Gastrocnemius medialis (tissue), 4 donors: Measurements from ENCODE around the gene CALY. TPM values are rescaled to one million over a fixed set of nuclear protein-coding genes. Genes with fewer than 3 reads are reported as not detected.
A peak's percentile ranks its signal among the peaks of the same experiment; 100 is the strongest.

Experiments
- ATAC-seq, 2 donors: fragments of 150-250 bp; one replicate each; pipeline ENCODE4 v1.9.1; 2016
- DNase-seq, 2 donors: peaks; one replicate each; pipeline ENCODE4 v3.0.0-alpha.2; 2019
- H3K27ac ChIP-seq, 4 donors: fragments of 200-600 bp; sonication (generic); 1 replicate in 1 of 4; 2 replicates in 3 of 4; pipeline ENCODE4 v1.5.1; 2016 to 2018; ENCODE audit warnings: mild to moderate bottlenecking in 2 of 4, moderate library complexity in 1 of 4
- H3K27me3 ChIP-seq, 3 donors: fragments of 200-600 bp; sonication (generic) in 2 of 3; 1 replicate in 1 of 3; 2 replicates in 2 of 3; pipeline versions ENCODE4 v1.5.1 to v1.6.0; 2016 to 2019; ENCODE audit warnings: mild to moderate bottlenecking in 1 of 3, moderate library complexity in 1 of 3
- H3K36me3 ChIP-seq, 2 donors: fragments of 200-600 bp; sonication (generic) in 1 of 2; one replicate each; pipeline ENCODE4 v1.5.1; 2017 to 2018
- H3K4me1 ChIP-seq, 2 donors: fragments of 200-600 bp; sonication (generic) in 1 of 2; one replicate each; pipeline ENCODE4 v1.5.1; 2016 to 2017; ENCODE audit warnings: mild to moderate bottlenecking in 2 of 2
- H3K4me3 ChIP-seq, 4 donors: fragments of 200-600 bp; sonication (generic) in 3 of 4; 1 replicate in 1 of 4; 2 replicates in 3 of 4; pipeline ENCODE4 v1.5.1; 2016 to 2019; ENCODE audit warnings: mild to moderate bottlenecking in 2 of 4
- H3K9me3 ChIP-seq, 3 donors: fragments of 200-600 bp; sonication (generic) in 2 of 3; 1 replicate in 1 of 3; 2 replicates in 2 of 3; pipeline ENCODE4 v1.5.1; 2016 to 2019
- CTCF ChIP-seq, 5 experiments: fragments of 450-650 bp in 3 of 5; fragments of 200-600 bp in 2 of 5; sonication (generic) in 2 of 5; IDR thresholded peaks in 4 of 5; conservative IDR thresholded peaks in 1 of 5; 1 replicate in 4 of 5; 2 replicates in 1 of 5; pipeline ENCODE4 v1.5.1; 2016 to 2019; ENCODE audit warnings: antibody characterized with exemption in 5 of 5, mild to moderate bottlenecking in 3 of 5, moderate library complexity in 3 of 5
- POLR2A ChIP-seq, 2 donors: fragments of 450-650 bp; IDR thresholded peaks; one replicate each; pipeline ENCODE4 v1.6.1; 2017; ENCODE audit warnings: antibody characterized with exemption in 2 of 2, mild to moderate bottlenecking in 2 of 2, moderate library complexity in 2 of 2
- in situ Hi-C, 4 donors: fragments of 200-750 bp; cut with MboI; loops; one replicate each; pipeline versions ENCODE4 v1.15.0 to v1.8.0; 2017; ENCODE audit warnings: low sequenced_read_pairs in 4 of 4
- intact Hi-C: fragments of 100-400 bp; cut with DNase I; formaldehyde crosslinking; loops from one replicate; pipeline ENCODE4 v1.15.1; 2023; ENCODE audit warnings: low total_unique reads
- total RNA-seq, 4 donors: library from RNA; depleted of rRNA; stranded (reverse); fragments of >200 nt; gene quantifications; one replicate each; pipeline versions ENCODE4 v1.1.0 to v1.2.3, GENCODE V29; 2016

The CALY gene
- total RNA-seq, 4 donors from 2014 or later: not detected

DNA sequence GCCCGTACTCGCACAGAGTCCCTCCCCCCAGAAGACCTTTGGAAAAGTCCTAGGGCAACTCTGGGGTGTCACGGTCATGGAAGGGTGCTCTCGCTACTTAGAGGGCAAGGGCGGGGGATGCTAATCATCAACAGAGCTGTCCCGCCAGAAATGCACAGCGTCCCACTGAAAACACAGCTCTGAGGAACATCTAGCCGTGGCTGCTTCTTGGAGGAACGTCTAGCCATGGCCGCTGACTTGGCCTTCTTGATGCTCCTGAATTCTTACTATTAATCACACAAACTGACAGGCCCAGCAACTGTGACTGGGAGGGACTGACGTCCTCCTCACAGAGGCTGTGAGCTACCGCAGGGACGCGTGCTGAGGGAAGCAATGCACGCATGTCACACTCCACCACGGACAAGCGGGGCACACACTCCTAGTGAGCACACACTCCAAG is 29.7 kb downstream of the CALY start:
- Histone ChIP-seq H3K9me3 (no peaks in the 10 kb centered on the region), H3K36me3 (peaks cover 0 to 16% of the 10 kb centered on the region in 2 donors), H3K4me1 (peaks cover 24 to 26% of the 10 kb centered on the region in 2 donors), H3K27me3 (no peaks in the 10 kb centered on the region), H3K27ac (no peak overlapping the region), H3K4me3 (peak overlapping the region in 3 of 4 donors; percentile 86 to 99 (median 98))
- no peak for ATAC-seq
- TF ChIP-seq POLR2A (IDR thresholded peaks at IDR 0.05) (no peak), CTCF (IDR thresholded peaks at IDR 0.05 in 4 of 5, conservative IDR thresholded peaks at IDR 0.05 in 1 of 5) (no peak)
- intact Hi-C loops: no loop called here
- in situ Hi-C loops: no loop called here
- no peak for DNase-seq

DNA sequence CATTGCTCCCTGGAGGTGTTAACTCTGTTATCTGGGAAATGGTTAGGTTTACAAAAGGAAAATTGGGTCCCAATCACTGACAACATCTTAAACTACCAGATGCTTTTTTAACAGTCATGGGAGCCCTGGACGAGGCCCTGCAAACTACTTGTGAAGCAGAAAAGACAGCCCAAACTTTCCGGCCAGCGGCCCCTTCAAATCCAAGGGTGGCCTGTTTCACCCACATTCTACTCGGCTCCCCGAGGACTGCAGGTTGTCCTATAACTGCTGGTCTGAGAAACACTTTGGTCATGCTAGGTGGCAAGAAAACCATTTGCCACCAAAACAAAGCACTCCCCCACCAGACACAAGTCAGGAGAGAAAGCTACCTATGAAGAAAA is 30.6 kb downstream of the CALY start:
- DNase-seq (no peak), ATAC-seq (no peak)
- in situ Hi-C loops: no loop called here
- TF ChIP-seq POLR2A (IDR thresholded peaks at IDR 0.05) (no peak), CTCF (IDR thresholded peaks at IDR 0.05 in 4 of 5, conservative IDR thresholded peaks at IDR 0.05 in 1 of 5) (no peak)
- Histone ChIP-seq H3K36me3 (peaks cover 0 to 12% of the 10 kb centered on the region in 2 donors), H3K27ac (no peak overlapping the region), H3K4me1 (peaks cover 24 to 26% of the 10 kb centered on the region in 2 donors), H3K9me3 (no peaks in the 10 kb centered on the region), H3K27me3 (no peaks in the 10 kb centered on the region), H3K4me3 (no peak overlapping the region)
- intact Hi-C loops: no loop called here

DNA sequence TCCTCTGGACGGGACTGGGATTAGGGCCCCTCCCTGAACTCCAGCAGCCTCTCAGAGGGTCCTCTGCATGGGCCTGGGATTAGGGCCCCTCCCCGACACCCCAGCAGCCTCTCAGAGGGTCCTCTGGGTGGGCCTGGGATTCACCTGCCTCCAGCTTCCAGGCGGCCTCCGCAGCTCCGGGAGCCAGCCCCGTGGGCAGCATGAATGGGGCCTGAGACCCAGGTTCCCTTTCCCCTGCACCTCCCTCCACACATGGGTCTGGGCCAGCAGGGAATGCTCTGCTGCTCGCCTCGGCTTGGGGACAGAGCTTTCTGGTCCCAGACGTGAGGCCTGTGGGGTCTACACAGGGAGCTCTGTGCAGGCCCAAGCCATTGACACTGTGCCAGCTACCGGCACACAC is 33.5 kb downstream of the CALY start:
- TF ChIP-seq POLR2A (IDR thresholded peaks at IDR 0.05): no peak
- TF ChIP-seq CTCF (IDR thresholded peaks at IDR 0.05 in 4 of 5, conservative IDR thresholded peaks at IDR 0.05 in 1 of 5): no peak
- no peaks in the 10 kb centered on the region for H3K27me3 ChIP-seq
- H3K27ac ChIP-seq: no peak overlapping the region
- H3K4me1 ChIP-seq: peaks cover 23 to 24% of the 10 kb centered on the region in 2 donors
- peaks cover 0 to 32% of the 10 kb centered on the region in 2 donors for H3K36me3 ChIP-seq
- intact Hi-C loops (no loop called here), in situ Hi-C loops (no loop called here)
- no peaks in the 10 kb centered on the region for H3K9me3 ChIP-seq
- ATAC-seq (no peak), DNase-seq (no peak)
- H3K4me3 ChIP-seq: no peak overlapping the region

GRCh38 chr10:133302230-133302629 is 34.5 kb downstream of the CALY start:
- Histone ChIP-seq H3K27ac (no peak overlapping the region), H3K36me3 (peaks cover 0 to 41% of the 10 kb centered on the region in 2 donors), H3K9me3 (no peaks in the 10 kb centered on the region), H3K4me3 (no peak overlapping the region), H3K4me1 (peaks cover 15 to 16% of the 10 kb centered on the region in 2 donors), H3K27me3 (no peaks in the 10 kb centered on the region)
- ATAC-seq: no peak
- intact Hi-C loops: no loop called here
- no peak for TF ChIP-seq POLR2A (IDR thresholded peaks at IDR 0.05)
- no peak for TF ChIP-seq CTCF (IDR thresholded peaks at IDR 0.05 in 4 of 5, conservative IDR thresholded peaks at IDR 0.05 in 1 of 5)
- in situ Hi-C loops: no loop called here
- DNase-seq: no peak

DNA sequence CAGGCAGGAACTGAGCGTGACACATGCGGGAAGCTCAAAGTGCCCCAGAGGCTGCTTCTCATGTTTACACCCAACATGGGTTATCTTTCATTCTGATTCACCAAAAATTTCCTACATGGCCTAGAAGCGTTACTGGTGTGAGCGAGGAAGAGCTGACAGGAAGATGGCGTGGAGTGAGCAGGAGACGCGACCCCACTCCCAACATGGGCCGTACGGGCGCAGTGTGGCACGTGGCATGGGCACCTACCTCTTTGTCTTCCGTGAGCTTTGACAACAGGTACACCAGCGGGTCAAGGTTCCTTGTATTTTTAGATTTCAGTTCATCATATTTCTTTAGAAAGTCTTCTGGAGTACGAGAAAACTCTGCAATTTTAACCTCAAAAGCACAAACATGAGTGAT is 37.0 kb downstream of the CALY start:
- Histone ChIP-seq H3K27me3 (no peaks in the 10 kb centered on the region), H3K9me3 (no peaks in the 10 kb centered on the region), H3K4me1 (no peaks in the 10 kb centered on the region), H3K27ac (no peak overlapping the region), H3K4me3 (no peak overlapping the region), H3K36me3 (peaks cover 0 to 65% of the 10 kb centered on the region in 2 donors)
- DNase-seq (no peak), ATAC-seq (no peak)
- no peak for TF ChIP-seq CTCF (IDR thresholded peaks at IDR 0.05 in 4 of 5, conservative IDR thresholded peaks at IDR 0.05 in 1 of 5)
- no peak for TF ChIP-seq POLR2A (IDR thresholded peaks at IDR 0.05)
- intact Hi-C loops: no loop called here
- in situ Hi-C loops: no loop called here
